ENCODE data around the gene BORA. TPM values are rescaled to one million over a fixed set of nuclear protein-coding genes. Genes with fewer than 3 reads are reported as not detected.
"Not testable (repeated sequence)": the region's sequence is repeated elsewhere in the genome, so short reads cannot be mapped to it uniquely, and the experiment has no call there.

BORA gene
- total RNA-seq, 4 donors from 2014 or later: 1.5 to 156 (median 5.4) TPM

- H3K4me3 ChIP-seq: no peak overlapping the region
- TF ChIP-seq, protein P1, sequence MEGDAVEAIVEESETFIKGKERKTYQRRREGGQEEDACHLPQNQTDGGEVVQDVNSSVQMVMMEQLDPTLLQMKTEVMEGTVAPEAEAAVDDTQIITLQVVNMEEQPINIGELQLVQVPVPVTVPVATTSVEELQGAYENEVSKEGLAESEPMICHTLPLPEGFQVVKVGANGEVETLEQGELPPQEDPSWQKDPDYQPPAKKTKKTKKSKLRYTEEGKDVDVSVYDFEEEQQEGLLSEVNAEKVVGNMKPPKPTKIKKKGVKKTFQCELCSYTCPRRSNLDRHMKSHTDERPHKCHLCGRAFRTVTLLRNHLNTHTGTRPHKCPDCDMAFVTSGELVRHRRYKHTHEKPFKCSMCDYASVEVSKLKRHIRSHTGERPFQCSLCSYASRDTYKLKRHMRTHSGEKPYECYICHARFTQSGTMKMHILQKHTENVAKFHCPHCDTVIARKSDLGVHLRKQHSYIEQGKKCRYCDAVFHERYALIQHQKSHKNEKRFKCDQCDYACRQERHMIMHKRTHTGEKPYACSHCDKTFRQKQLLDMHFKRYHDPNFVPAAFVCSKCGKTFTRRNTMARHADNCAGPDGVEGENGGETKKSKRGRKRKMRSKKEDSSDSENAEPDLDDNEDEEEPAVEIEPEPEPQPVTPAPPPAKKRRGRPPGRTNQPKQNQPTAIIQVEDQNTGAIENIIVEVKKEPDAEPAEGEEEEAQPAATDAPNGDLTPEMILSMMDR (IDR thresholded peaks at IDR 0.05): no peak
- TF ChIP-seq POLR2A (IDR thresholded peaks at IDR 0.05): no peak
- H3K4me1 ChIP-seq: no peaks in the 10 kb centered on the region
- H3K27me3 ChIP-seq: no peaks in the 10 kb centered on the region
- DNase-seq: no peak
- H3K27ac ChIP-seq: no peak overlapping the region
- H3K9me3 ChIP-seq: no peaks in the 10 kb centered on the region
- H3K36me3 ChIP-seq: no peaks in the 10 kb centered on the region
- intact Hi-C loops (cut with DNase I; ENCODE audit: low total_unique reads): no loop called here
These were observed 27.2 kb upstream of the BORA start for GRCh38 chr13:72700509-72700908.

GRCh38 chr13:72716776-72717175 is 10.9 kb upstream of the BORA start:
- Histone ChIP-seq H3K27me3 (no peaks in the 10 kb centered on the region), H3K27ac (no peak overlapping the region), H3K36me3 (no peaks in the 10 kb centered on the region), H3K9me3 (no peaks in the 10 kb centered on the region), H3K4me3 (no peak overlapping the region), H3K4me1 (no peaks in the 10 kb centered on the region)
- TF ChIP-seq, protein P1 (IDR thresholded peaks at IDR 0.05): no peak
- no peak for TF ChIP-seq POLR2A (IDR thresholded peaks at IDR 0.05)
- intact Hi-C loops (cut with DNase I; ENCODE audit: low total_unique reads): no loop called here
- DNase-seq: no peak

DNA sequence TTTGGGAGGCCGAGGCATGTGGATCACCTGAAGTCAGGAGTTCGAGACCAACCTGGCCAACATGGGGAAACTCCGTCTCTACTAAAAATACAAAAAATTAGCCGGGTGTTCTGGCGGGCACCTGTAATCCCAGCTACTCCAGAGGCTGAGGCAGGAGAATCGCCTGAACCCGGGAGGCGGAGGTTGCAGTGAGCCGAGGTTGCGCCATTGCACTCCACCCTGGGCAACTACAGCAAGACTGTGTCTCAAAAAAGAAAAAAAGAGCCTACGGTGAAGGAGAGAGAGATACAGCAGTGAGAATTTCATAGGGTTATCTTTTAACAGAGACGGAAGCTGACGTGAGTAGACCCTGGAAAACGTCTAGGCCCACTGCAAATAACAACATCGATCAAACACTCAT is 1.5 kb upstream of the BORA start:
- H3K4me1 ChIP-seq; intact Hi-C loops (cut with DNase I; ENCODE audit: low total_unique reads); H3K27ac ChIP-seq; H3K27me3 ChIP-seq; H3K36me3 ChIP-seq; DNase-seq; H3K9me3 ChIP-seq: not testable (repeated sequence)
- H3K4me3 ChIP-seq: peak overlapping the region in 1 of 2 donors; percentile 66

DNA sequence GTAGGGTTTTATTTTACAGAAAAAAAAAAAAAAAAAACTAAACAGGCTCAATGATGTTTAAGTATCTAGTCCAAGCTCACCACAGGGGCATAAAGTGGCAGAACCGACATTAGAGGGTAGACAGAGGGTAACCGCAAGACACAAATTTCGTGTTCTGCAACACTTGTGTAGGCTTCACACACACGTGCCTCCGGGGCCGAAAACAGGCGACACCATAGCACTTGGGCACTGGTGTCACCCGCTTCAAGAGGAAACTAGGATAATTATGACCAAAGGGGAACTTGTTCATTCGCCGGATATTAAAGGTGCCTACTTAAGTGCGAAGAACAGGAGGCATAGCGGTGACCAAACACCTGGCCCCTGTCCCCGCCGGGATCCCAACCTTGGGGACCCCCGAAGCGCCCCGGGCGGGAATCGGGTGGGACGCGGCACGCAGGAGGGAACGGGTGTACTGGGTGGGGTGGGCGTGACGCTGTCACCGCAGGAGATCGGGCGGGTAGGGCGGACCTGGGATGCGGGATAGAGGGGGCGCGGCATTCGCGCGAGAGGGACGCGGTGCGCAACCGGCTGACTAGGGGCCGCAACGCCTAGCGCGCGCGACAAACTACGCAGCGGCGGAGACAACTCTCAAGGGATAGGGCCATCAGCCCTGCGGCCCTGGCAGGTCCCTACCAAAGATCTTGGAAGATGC is 852 bp upstream of the BORA start:
- DNase-seq: no peak
- H3K36me3 ChIP-seq: no peaks in the 10 kb centered on the region
- H3K4me1 ChIP-seq: no peaks in the 10 kb centered on the region
- intact Hi-C loops (cut with DNase I; ENCODE audit: low total_unique reads): no loop called here
- TF ChIP-seq POLR2A (IDR thresholded peaks at IDR 0.05): no peak
- TF ChIP-seq, protein P1 (IDR thresholded peaks at IDR 0.05): no peak
- H3K4me3 ChIP-seq: peak overlapping the region; percentile 66 to 87
- no peaks in the 10 kb centered on the region for H3K9me3 ChIP-seq
- H3K27ac ChIP-seq: peak overlapping the region; percentile 30 to 57
- no peaks in the 10 kb centered on the region for H3K27me3 ChIP-seq

GRCh38 chr13:72728290-72728605 is 525 bp downstream of the BORA start:
- Histone ChIP-seq H3K36me3 (no peaks in the 10 kb centered on the region), H3K27me3 (no peaks in the 10 kb centered on the region), H3K4me3 (peak overlapping the region; percentile 66 to 87), H3K9me3 (no peaks in the 10 kb centered on the region), H3K27ac (peak overlapping the region in 1 of 2 donors; percentile 60), H3K4me1 (no peaks in the 10 kb centered on the region)
- intact Hi-C loops (cut with DNase I; ENCODE audit: low total_unique reads): no loop called here
- TF ChIP-seq, protein P1 (IDR thresholded peaks at IDR 0.05): no peak
- TF ChIP-seq POLR2A (IDR thresholded peaks at IDR 0.05): no peak
- DNase-seq: no peak

DNA sequence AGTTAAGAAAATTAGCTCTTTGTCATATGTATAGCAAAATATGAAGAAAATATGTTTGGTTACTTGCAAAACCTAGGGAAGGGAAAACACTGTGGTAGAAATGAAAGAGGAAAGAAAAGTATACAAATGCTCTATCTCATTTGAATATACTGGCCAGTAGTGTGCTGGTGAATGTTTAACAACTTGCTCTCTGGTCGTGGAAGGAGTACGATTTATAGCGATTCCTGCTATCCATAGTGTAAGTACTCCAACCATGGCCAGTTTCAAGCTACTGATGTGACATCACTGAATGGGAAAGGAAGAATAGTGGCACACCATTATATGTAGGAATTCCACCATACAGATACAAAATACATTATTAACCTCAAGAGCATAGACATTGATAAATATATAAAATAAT is 9.3 kb downstream of the BORA start:
- no peak for DNase-seq
- no peak overlapping the region for H3K4me3 ChIP-seq
- H3K9me3 ChIP-seq: no peaks in the 10 kb centered on the region
- no peaks in the 10 kb centered on the region for H3K4me1 ChIP-seq
- no peaks in the 10 kb centered on the region for H3K36me3 ChIP-seq
- TF ChIP-seq POLR2A (IDR thresholded peaks at IDR 0.05): no peak
- TF ChIP-seq, protein P1 (IDR thresholded peaks at IDR 0.05): no peak
- intact Hi-C loops (cut with DNase I; ENCODE audit: low total_unique reads): no loop called here
- no peak overlapping the region for H3K27ac ChIP-seq
- H3K27me3 ChIP-seq: no peaks in the 10 kb centered on the region
